HG03097 (cell line): Measurements from ENCODE around the gene MLF2.
"Not testable (repeated sequence)": the region's sequence is repeated elsewhere in the genome, so short reads cannot be mapped to it uniquely, and the experiment has no call there.

Source experiments
- ATAC-seq: cut with Tn5 transposase; IDR thresholded peaks from one replicate; pipeline ENCODE4 v1.9.1; 2021; ENCODE audit not compliant: unreplicated experiment, low FRiP score

Gene MLF2

GRCh38 chr12:6742080-6742479 is 10.9 kb downstream of the MLF2 start:
- not testable (repeated sequence) for ATAC-seq

DNA sequence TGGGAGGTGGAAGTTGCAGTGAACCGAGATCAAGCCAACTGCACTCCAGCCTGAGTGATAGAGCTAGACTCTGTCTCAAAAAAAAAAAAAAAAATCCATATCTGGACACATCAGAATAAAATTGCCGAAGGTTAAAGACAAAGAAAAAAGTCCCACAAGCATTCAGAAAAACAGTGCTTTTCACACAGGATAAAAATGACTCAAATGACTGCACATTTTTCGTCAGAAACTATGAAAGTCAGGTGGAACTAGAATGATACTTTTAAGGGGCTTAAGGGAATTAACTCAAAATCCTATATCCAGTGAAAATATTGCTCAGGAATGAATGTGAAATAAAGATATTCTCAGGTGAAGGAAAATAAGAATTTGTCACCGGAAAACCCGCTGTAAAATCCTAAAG is 16.2 kb downstream of the MLF2 start:
- ATAC-seq = no peak

DNA sequence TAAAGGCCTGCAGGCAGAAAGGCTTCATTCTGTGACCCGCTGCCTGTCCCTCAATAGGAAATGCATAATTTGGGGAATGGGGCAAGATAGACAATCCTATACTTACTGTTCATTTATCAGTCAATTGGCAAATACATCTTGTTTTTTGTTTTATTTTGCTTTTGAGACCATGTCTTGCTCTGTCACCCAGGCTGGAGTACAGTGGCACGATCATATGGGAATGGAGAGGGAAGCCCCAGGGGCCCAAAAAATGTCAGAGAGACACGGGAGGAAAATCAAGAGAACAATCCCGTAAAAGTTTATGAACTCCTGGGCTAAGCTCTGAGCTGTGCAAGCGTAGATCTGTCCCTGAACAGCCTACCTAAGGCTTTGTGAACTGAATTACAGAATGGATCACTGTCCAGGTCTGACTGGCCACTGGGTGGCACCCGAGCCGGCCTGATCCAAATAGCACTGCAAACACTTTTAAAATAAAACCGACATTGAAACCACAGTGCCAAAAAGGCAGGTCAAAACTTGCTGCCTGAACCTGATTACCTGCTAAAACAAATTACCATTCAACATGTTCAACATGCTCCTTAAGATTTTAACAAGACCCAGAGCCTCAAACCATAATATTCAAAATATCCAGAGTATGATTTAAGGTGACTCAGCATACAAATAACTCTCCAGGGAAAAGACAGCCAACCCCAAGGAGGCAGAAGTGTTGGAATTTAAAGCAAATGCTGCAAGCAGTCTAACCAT is 17.3 kb downstream of the MLF2 start:
- ATAC-seq = no peak

DNA sequence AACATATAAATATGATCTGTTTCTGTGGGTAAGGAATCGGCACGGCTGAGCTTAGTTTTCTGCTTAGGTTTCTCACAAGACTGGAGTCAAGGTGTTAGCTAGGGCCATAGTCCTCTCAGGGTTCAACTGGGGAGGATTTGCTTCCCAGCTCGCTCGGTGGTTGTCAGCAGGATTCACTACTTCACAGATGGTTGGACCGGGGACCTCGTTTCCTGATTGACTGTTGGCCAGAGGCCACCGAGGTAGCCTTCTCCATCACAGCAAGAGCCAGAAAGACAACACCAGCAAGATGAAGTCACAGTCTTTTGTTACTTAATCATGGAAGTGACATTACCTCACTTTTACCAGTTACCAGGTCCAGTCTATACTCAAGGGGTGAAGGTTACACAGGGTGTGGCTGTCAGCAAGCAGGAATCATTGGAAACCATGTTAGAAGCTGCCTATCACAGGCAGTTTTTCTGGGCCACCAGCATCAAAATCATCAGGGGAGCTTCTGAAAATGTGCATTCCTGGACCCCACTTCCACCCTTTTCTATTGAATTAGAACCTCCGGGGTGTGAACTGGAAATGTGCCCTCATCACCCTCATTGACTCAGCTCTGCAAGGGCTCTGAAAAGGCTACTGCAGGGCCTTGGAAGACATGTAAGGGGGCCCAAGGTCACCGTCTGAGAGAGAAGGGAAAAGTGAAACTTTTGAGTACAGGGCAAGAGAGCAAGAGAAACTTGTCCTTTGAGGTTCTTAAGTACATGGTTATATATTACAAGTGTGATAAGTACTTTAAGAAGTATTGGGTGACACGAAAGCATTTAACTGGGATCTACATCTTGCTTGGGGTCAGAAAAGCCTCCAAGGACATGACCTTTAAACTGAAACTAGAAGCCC is 18.2 kb downstream of the MLF2 start:
- no peak for ATAC-seq

GRCh38 chr12:6730169-6730568 is 22.8 kb downstream of the MLF2 start:
- no peak for ATAC-seq

GRCh38 chr12:6729186-6729585 is 23.8 kb downstream of the MLF2 start:
- no peak for ATAC-seq

GRCh38 chr12:6725350-6725749 is 27.6 kb downstream of the MLF2 start:
- no peak for ATAC-seq

DNA sequence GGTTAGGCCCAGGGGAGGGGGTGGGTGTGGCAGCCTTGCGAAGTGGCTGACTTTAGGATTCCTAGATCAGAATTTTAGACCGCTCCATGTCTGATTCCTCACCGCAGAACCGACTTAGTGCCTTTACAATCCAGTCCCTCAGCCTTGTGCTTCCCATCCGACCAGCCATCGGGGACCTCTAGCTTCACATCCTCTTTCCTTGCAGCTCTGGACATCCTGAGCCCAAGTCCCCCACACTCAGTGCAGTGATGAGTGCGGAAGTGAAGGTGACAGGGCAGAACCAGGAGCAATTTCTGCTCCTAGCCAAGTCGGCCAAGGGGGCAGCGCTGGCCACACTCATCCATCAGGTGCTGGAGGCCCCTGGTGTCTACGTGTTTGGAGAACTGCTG is 28.5 kb downstream of the MLF2 start:
- peak; percentile 27 for ATAC-seq

- peak; percentile 87 for ATAC-seq
These were observed 29.1 kb downstream of the MLF2 start, which contains the start of gene COPS7A for GRCh38 chr12:6723607-6724408. TSS of gene COPS7A (plus strand) at chr12:6724046. CDS start at chr12:6724657, 611 bp downstream.

DNA sequence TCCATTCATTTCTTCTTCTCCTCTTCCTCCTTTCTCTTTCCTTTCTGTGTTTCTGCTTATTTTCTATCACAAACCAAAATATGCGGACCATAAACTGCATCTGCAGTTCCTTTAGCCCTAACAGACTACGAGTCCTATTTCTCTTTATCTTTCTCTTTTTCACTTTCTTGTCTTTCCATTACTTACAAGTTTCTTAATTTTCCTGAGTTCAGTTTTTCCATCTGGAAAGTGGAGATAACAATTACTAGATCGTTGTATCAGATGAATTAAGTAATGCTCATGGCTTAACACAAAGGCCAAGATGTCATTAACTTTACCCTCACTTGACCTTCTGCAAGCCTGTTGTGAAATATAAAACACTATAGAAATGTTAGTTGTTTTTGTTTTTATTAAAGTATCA is 30.1 kb downstream of the MLF2 start:
- no peak for ATAC-seq

- ATAC-seq = no peak
These were observed 36.0 kb downstream of the MLF2 start for GRCh38 chr12:6716874-6717437.

GRCh38 chr12:6716031-6716873 is 36.7 kb downstream of the MLF2 start:
- ATAC-seq = not testable (repeated sequence)

DNA sequence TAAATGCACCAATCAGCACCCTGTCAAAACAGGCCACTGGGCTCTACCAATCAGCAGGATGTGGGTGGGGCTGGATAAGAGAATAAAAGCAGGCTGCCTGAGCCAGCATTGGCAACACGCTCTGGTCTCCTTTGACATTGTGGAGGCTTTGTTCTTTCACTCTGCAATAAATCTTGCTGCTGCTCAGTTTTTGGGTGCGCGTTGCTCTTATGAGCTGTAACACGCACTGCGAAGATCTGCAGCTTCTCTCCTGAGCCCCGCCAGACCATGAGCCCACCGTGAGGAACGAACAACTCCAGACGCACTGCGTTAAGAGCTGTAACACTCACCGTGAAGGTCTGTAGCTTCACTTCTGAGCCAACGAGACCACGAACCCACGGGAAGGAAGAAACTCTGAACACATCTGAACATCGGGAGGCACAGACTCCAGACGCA is 44.0 kb downstream of the MLF2 start:
- no peak for ATAC-seq

GRCh38 chr12:6708351-6708750 is 44.6 kb downstream of the MLF2 start:
- not testable (repeated sequence) for ATAC-seq

DNA sequence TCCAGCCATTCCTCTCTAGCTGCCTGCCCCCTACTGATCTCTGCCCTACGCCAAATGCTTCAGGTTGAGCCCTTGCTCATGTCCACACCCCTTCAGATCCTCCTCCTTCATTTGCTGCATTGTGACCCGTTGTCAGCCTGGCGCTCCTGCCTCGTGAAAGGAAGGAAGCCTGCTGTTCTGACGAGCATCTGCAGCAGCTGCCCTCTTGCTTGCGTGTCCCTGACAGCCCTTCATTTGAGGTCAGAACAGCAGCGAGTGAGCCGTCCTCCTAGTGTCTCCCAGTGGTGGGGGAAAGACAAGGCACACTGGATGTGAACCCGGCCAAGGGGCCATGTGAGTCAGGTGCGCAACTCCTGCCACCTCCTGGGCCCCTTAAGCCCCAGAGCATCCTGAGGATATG is 49.3 kb downstream of the MLF2 start:
- no peak for ATAC-seq

- no peak for ATAC-seq
These were observed 51.7 kb downstream of the MLF2 start for GRCh38 chr12:6701078-6701768.

DNA sequence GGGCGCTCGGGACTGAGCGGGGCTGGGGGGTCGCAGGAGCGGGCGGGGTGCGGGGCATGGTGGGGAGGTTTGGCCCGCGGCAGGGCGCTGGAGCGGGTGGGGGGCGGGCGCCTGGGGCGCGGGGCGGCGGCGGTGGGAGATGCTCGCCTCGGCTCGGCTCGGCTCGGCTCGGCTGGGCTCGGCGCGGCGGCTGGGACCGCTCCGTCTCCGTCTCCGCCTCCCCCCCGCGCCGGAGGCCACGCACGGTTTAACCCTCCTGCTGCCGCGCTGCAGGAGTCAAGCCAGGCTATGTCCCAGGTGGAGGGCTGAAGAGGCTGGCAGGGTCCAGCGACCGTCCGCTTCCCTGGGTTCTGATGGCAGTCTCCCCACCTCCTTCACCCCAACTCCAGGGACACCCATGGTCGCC is 52.3 kb downstream of the MLF2 start, which contains the start of gene PIANP:
Gene PIANP, minus strand, starts transcription at position 170 of the 406 bp plus-strand sequence. CDS start 2,754 bp downstream, outside the sequence.
- no peak for ATAC-seq

DNA sequence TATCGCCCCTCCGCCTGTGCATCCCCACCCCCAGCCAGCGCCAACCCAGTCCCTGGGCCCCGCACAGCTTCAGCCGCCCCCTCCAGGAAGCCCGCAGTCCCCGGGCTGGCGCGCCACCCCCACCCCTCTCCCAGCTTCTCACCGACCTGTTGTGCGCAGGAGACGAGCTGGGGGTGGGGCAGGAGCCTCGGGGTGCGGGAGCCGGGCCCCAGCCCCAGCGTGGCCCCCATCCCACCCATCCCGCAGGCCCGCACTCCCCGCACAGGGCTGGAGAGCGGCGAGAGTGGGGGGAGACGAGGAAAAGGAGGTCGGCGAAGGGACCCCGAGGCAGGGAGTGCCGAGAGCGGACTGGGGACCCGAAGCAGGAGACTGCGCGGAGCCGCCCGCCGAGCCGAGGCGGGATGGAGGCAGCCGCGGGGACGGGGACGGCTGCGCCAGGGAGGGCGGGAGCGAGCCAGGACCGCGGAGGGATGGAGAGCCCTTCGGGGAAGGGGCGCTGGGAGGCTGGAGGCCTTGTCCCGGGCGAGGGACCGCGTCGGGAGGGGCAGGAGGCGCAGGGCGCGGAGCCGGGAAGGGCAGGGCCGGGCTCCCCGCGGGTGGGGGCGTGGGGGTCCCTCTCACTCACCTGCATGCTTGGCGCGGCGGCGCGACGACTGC is 52.8 kb downstream of the MLF2 start:
- no peak for ATAC-seq
